Measurements from ENCODE around the gene ATP13A3. TPM values are rescaled to one million over a fixed set of nuclear protein-coding genes. Genes with fewer than 3 reads are reported as not detected.

Gene ATP13A3
- total and polyA plus RNA-seq, 4 donors, result 33.6 to 257 (median 56.4) TPM

DNA sequence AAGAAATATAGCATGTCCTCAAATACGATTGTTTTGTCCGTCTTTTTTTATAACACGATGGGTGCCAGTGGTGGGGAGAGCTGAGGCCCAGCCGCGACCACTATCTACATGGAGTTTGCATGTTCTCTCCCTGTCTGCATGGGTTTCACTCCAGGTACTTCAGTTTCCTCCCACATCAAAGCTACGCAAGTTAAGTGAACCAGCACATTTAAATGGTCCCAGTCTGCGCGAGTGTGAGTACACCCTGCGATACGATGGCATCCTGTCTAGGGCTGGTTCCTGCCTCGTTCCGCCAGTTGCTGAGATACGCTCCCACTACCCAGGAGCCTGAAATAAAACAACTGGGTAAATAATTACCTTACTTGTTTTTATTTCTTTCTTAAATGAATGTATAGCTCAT is 40.6 kb downstream of the ATP13A3 start:
- Histone ChIP-seq H3K4me1 (ENCODE audit: control insufficient read depth in 4 of 4, insufficient read depth in 4 of 4, low read length in 3 of 4) (peaks cover 3 to 20% (median 14%) of the 10 kb centered on the region in 4 donors), H3K9ac (ENCODE audit: low read depth in 1 of 2, low read length in 2 of 2) (no peak overlapping the region), H3K9me3 (ENCODE audit: control insufficient read depth in 4 of 4, low read length in 3 of 4) (no peaks in the 10 kb centered on the region), H3K4me3 (ENCODE audit: low read depth in 1 of 3, low read length in 3 of 3) (no peak overlapping the region), H3K27ac (ENCODE audit: low read depth in 1 of 2, low read length in 2 of 2) (no peak overlapping the region), H3K36me3 (ENCODE audit: control insufficient read depth in 4 of 4, insufficient read depth in 3 of 4, low read depth in 1 of 4, low read length in 3 of 4) (peaks cover 1 to 31% (median 23%) of the 10 kb centered on the region in 4 donors), H3K27me3 (ENCODE audit: control insufficient read depth in 4 of 4, insufficient read depth in 4 of 4, low read length in 3 of 4) (no peaks in the 10 kb centered on the region)
- DNase-seq (ENCODE audit: low spot score), result no peak
- TF ChIP-seq RAD21 (IDR thresholded peaks at IDR 0.05), result no peak
- TF ChIP-seq, protein P1, sequence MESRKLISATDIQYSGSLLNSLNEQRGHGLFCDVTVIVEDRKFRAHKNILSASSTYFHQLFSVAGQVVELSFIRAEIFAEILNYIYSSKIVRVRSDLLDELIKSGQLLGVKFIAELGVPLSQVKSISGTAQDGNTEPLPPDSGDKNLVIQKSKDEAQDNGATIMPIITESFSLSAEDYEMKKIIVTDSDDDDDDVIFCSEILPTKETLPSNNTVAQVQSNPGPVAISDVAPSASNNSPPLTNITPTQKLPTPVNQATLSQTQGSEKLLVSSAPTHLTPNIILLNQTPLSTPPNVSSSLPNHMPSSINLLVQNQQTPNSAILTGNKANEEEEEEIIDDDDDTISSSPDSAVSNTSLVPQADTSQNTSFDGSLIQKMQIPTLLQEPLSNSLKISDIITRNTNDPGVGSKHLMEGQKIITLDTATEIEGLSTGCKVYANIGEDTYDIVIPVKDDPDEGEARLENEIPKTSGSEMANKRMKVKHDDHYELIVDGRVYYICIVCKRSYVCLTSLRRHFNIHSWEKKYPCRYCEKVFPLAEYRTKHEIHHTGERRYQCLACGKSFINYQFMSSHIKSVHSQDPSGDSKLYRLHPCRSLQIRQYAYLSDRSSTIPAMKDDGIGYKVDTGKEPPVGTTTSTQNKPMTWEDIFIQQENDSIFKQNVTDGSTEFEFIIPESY (IDR thresholded peaks at IDR 0.05), result no peak
- 95% methylated on average over 13 of the region's 13 CpGs for WGBS

DNA sequence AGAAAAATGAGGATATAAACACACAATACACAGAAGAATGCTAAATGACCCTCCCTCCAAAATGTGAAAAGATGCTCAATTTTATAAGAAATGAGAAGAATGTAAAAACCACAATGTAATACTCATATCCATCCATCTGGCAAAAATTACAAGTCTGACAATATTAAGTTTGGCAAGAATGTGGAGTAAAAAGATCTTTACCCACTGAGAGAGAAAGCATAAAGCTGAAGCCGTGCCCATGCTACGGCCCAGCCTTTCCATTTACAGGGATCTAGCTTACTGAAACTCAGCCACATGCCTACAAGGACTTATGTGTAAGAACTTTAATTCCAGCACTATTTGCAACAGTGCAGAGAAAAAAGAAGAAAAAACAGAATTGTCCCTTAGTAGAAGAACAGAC is 42.9 kb downstream of the ATP13A3 start:
- WGBS, result 97% methylated on average over 2 of the region's 2 CpGs
- H3K36me3 ChIP-seq (ENCODE audit: control insufficient read depth in 4 of 4, insufficient read depth in 3 of 4, low read depth in 1 of 4, low read length in 3 of 4), result peaks cover 1 to 32% (median 23%) of the 10 kb centered on the region in 4 donors
- TF ChIP-seq NR2F2 (IDR thresholded peaks at IDR 0.05) (no peak), SP1 (IDR thresholded peaks at IDR 0.05) (no peak), FOXA2 (IDR thresholded peaks at IDR 0.05) (no peak), GABPA (IDR thresholded peaks at IDR 0.05 in 1 of 2, conservative IDR thresholded peaks at IDR 0.05 in 1 of 2) (no peak), RAD21 (IDR thresholded peaks at IDR 0.05) (no peak), EGR1 (IDR thresholded peaks at IDR 0.05; ENCODE audit: low read depth in 2 of 2) (no peak), JUND (IDR thresholded peaks at IDR 0.05) (no peak)
- TF ChIP-seq, protein P2, sequence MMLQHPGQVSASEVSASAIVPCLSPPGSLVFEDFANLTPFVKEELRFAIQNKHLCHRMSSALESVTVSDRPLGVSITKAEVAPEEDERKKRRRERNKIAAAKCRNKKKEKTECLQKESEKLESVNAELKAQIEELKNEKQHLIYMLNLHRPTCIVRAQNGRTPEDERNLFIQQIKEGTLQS (IDR thresholded peaks at IDR 0.05), result no peak
- TF ChIP-seq, protein P3, sequence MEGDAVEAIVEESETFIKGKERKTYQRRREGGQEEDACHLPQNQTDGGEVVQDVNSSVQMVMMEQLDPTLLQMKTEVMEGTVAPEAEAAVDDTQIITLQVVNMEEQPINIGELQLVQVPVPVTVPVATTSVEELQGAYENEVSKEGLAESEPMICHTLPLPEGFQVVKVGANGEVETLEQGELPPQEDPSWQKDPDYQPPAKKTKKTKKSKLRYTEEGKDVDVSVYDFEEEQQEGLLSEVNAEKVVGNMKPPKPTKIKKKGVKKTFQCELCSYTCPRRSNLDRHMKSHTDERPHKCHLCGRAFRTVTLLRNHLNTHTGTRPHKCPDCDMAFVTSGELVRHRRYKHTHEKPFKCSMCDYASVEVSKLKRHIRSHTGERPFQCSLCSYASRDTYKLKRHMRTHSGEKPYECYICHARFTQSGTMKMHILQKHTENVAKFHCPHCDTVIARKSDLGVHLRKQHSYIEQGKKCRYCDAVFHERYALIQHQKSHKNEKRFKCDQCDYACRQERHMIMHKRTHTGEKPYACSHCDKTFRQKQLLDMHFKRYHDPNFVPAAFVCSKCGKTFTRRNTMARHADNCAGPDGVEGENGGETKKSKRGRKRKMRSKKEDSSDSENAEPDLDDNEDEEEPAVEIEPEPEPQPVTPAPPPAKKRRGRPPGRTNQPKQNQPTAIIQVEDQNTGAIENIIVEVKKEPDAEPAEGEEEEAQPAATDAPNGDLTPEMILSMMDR (IDR thresholded peaks at IDR 0.05; ENCODE audit: low read depth, low read length, missing input control), result no peak
- TF ChIP-seq, protein P1 (IDR thresholded peaks at IDR 0.05), result no peak

DNA sequence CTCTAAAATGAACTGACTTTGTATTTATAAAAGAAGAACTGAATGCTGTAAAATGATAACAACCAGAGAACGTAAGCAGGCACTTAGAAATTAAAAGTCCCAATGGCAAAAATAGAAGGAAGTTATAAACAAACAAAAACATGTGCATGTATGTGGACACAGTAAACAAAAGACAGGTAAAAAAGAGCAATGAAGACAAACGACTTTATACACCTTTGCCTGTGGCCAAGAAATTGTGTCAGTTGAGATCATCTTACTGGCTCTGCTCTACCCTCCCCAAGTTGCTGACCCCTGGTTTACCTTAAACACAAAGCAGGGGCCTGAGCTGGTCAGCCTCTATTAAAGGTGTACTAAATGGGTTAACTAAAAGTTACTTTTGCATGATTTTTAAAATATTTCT is 46.0 kb downstream of the ATP13A3 start:
- Histone ChIP-seq H3K27me3 (ENCODE audit: control insufficient read depth in 4 of 4, insufficient read depth in 4 of 4, low read length in 3 of 4) (no peaks in the 10 kb centered on the region), H3K4me1 (ENCODE audit: control insufficient read depth in 4 of 4, insufficient read depth in 4 of 4, low read length in 3 of 4) (peaks cover 0 to 6% (median 0%) of the 10 kb centered on the region in 4 donors), H3K9me3 (ENCODE audit: control insufficient read depth in 4 of 4, low read length in 3 of 4) (no peaks in the 10 kb centered on the region), H3K36me3 (ENCODE audit: control insufficient read depth in 4 of 4, insufficient read depth in 3 of 4, low read depth in 1 of 4, low read length in 3 of 4) (peaks cover 5 to 50% (median 30%) of the 10 kb centered on the region in 4 donors), H3K27ac (ENCODE audit: low read depth in 1 of 2, low read length in 2 of 2) (no peak overlapping the region), H3K9ac (ENCODE audit: low read depth in 1 of 2, low read length in 2 of 2) (no peak overlapping the region), H3K4me3 (ENCODE audit: low read depth in 1 of 3, low read length in 3 of 3) (no peak overlapping the region)
- no peak for DNase-seq (ENCODE audit: low spot score)
- WGBS, result 51% methylated on average over 2 of the region's 2 CpGs
- TF ChIP-seq HNF4A (conservative IDR thresholded peaks at IDR 0.05), result no peak
- no peak for TF ChIP-seq FOXA1 (IDR thresholded peaks at IDR 0.05)
- TF ChIP-seq, protein P2 (IDR thresholded peaks at IDR 0.05), result no peak
- no peak for TF ChIP-seq SP1 (IDR thresholded peaks at IDR 0.05)
- TF ChIP-seq, protein P4, sequence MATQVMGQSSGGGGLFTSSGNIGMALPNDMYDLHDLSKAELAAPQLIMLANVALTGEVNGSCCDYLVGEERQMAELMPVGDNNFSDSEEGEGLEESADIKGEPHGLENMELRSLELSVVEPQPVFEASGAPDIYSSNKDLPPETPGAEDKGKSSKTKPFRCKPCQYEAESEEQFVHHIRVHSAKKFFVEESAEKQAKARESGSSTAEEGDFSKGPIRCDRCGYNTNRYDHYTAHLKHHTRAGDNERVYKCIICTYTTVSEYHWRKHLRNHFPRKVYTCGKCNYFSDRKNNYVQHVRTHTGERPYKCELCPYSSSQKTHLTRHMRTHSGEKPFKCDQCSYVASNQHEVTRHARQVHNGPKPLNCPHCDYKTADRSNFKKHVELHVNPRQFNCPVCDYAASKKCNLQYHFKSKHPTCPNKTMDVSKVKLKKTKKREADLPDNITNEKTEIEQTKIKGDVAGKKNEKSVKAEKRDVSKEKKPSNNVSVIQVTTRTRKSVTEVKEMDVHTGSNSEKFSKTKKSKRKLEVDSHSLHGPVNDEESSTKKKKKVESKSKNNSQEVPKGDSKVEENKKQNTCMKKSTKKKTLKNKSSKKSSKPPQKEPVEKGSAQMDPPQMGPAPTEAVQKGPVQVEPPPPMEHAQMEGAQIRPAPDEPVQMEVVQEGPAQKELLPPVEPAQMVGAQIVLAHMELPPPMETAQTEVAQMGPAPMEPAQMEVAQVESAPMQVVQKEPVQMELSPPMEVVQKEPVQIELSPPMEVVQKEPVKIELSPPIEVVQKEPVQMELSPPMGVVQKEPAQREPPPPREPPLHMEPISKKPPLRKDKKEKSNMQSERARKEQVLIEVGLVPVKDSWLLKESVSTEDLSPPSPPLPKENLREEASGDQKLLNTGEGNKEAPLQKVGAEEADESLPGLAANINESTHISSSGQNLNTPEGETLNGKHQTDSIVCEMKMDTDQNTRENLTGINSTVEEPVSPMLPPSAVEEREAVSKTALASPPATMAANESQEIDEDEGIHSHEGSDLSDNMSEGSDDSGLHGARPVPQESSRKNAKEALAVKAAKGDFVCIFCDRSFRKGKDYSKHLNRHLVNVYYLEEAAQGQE (IDR thresholded peaks at IDR 0.05), result no peak
- no peak for TF ChIP-seq GABPA (IDR thresholded peaks at IDR 0.05 in 1 of 2, conservative IDR thresholded peaks at IDR 0.05 in 1 of 2)
- TF ChIP-seq, protein P5, sequence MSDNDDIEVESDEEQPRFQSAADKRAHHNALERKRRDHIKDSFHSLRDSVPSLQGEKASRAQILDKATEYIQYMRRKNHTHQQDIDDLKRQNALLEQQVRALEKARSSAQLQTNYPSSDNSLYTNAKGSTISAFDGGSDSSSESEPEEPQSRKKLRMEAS (IDR thresholded peaks at IDR 0.05), result no peak
- no peak for TF ChIP-seq TAF1 (conservative IDR thresholded peaks at IDR 0.05)
- TF ChIP-seq YY1 (IDR thresholded peaks at IDR 0.05), result no peak
- TF ChIP-seq RXRA (IDR thresholded peaks at IDR 0.05), result no peak
- no peak for TF ChIP-seq HNF4G (IDR thresholded peaks at IDR 0.05)

More for the DNA sequence above, 42.9 kb downstream of the ATP13A3 start:
- Histone ChIP-seq H3K27ac (ENCODE audit: low read depth in 1 of 2, low read length in 2 of 2) (no peak overlapping the region), H3K4me3 (ENCODE audit: low read depth in 1 of 3, low read length in 3 of 3) (no peak overlapping the region), H3K9ac (ENCODE audit: low read depth in 1 of 2, low read length in 2 of 2) (no peak overlapping the region), H3K9me3 (ENCODE audit: control insufficient read depth in 4 of 4, low read length in 3 of 4) (no peaks in the 10 kb centered on the region), H3K27me3 (ENCODE audit: control insufficient read depth in 4 of 4, insufficient read depth in 4 of 4, low read length in 3 of 4) (no peaks in the 10 kb centered on the region), H3K4me1 (ENCODE audit: control insufficient read depth in 4 of 4, insufficient read depth in 4 of 4, low read length in 3 of 4) (peaks cover 3 to 20% (median 14%) of the 10 kb centered on the region in 4 donors)
- no peak for DNase-seq (ENCODE audit: low spot score)
